NB4 (cell line): Measurements from ENCODE around the gene POU4F3.
A peak's percentile ranks its signal among the peaks of the same experiment; 100 is the strongest.

Experiments
- DNase-seq: peaks from one replicate; pipeline ENCODE4 v3.0.0; 2010; ENCODE audit warnings: low read depth
- H3K4me3 ChIP-seq: one replicate; pipeline ENCODE4 v1.5.1; 2011; ENCODE audit warnings: mild to moderate bottlenecking, low read depth, low read length, moderate library complexity
- MYC ChIP-seq: IDR thresholded peaks from 2 replicates; pipeline ENCODE4 v1.6.1; 2011; ENCODE audit warnings: low read depth, low read length
- POLR2A ChIP-seq: IDR thresholded peaks from 2 replicates; pipeline ENCODE4 v1.6.1; 2011; ENCODE audit warnings: mild to moderate bottlenecking; ENCODE audit not compliant: insufficient read length; ENCODE audit errors: extremely low read depth
- TF ChIP-seq, protein P1 (sequence below): IDR thresholded peaks from 2 replicates; pipeline ENCODE4 v1.6.1; 2011; ENCODE audit warnings: low read depth, low read length
- TF ChIP-seq, protein P2 (sequence below): IDR thresholded peaks from one replicate; pipeline ENCODE4 v1.5.1; 2012; ENCODE audit warnings: low read depth, low read length

The POU4F3 gene

DNA sequence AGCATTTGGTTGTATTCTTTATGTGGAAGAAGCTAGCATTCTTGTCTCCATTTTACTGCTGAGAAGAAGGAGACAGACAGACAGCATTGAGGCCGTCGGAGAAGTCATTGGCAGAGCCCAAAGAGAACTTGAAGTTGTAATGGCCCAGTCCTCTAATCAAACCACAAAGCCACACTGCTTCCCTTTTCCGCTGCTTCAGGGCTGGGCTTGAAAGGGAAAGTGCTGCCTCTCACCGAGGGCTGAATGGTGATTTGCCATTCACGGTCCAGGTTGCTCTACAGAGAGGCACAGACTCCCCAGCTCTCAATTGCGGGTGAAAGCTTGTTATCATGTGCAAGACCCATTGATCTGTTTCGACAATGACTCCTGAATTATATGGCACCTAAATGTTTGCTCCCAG lies 25.6 kb upstream of the POU4F3 start:
- peak; percentile 82 for DNase-seq
- TF ChIP-seq, protein P1, sequence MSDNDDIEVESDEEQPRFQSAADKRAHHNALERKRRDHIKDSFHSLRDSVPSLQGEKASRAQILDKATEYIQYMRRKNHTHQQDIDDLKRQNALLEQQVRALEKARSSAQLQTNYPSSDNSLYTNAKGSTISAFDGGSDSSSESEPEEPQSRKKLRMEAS: 0 out of 2 replicates have a peak, but pooled peaks have one; percentile 10
- TF ChIP-seq POLR2A: no peak
- TF ChIP-seq MYC: no peak
- TF ChIP-seq, protein P2, sequence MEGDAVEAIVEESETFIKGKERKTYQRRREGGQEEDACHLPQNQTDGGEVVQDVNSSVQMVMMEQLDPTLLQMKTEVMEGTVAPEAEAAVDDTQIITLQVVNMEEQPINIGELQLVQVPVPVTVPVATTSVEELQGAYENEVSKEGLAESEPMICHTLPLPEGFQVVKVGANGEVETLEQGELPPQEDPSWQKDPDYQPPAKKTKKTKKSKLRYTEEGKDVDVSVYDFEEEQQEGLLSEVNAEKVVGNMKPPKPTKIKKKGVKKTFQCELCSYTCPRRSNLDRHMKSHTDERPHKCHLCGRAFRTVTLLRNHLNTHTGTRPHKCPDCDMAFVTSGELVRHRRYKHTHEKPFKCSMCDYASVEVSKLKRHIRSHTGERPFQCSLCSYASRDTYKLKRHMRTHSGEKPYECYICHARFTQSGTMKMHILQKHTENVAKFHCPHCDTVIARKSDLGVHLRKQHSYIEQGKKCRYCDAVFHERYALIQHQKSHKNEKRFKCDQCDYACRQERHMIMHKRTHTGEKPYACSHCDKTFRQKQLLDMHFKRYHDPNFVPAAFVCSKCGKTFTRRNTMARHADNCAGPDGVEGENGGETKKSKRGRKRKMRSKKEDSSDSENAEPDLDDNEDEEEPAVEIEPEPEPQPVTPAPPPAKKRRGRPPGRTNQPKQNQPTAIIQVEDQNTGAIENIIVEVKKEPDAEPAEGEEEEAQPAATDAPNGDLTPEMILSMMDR: no peak
- H3K4me3 ChIP-seq: no peak overlapping the region

DNA sequence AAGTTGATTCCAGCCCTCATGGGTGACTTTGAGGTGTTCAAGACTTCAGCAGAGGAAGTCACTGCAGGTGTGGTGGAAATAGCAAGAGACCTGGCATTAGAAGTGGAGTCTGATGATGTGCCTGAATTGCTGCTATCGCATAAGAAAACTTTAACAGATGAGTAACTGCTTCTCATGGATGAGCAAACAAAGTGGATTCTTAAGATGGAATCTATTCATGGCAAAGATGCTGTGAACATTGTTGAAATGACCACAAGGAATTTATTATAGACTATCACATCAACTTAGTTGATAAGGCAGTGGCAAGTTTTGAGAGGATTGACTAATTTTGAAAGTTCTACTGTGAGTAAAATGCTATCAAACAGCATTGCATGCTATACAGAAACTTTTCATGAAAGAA lies 17.1 kb upstream of the POU4F3 start:
- H3K4me3 ChIP-seq: no peak overlapping the region
- DNase-seq: no peak
- TF ChIP-seq POLR2A (no peak), MYC (no peak)
- TF ChIP-seq, protein P2: no peak
- TF ChIP-seq, protein P1: no peak

DNA sequence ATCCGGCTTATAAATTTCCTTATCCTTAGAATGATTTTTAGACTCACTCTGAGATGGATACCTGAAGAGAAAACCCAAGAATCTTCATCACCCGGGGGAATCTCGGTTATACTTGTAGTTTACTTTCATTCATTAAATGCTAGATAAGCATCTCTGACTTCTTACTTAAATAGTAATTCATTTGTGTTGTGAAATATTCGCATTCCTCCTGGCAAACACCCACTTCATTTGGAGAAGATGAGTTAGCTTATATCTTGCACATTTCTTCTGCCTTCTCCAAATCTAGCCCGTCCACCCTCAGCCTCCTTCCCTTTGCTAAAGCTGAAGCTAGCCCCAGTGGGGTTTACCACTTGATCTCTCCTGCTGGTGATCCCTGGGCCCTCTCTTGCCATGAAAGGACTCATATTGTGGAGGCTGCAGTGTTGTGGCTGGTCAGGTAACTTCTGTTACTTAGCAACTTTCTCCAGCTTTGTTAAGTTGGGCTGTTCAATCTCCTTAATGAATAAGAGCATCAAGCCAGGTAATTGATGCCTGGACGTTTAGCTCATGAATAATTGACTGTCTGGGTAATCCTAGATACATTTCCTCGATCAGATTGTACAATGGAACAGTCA lies 11.3 kb upstream of the POU4F3 start:
- no peak overlapping the region for H3K4me3 ChIP-seq
- TF ChIP-seq POLR2A (no peak), MYC (no peak)
- TF ChIP-seq, protein P2: no peak
- TF ChIP-seq, protein P1: no peak
- DNase-seq: no peak

DNA sequence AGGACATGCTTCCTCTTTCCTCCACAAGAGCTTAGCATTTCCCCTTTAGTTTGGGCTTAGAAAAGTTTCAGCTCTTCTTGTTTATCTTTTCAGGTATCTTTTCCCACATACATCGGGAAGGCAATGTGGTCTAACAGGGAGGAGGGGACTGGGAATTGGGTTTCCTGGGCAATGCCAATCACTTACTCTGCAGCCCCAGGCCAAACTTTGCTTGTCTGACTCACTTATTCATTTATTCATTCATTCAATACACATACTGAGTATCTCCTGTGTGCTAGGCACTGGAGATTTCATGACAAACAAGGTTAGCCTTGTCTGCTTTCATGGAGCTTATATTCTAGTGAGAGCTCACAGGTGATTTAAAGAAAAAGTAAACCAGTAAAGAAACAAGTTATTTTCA lies 10.7 kb upstream of the POU4F3 start:
- H3K4me3 ChIP-seq: no peak overlapping the region
- TF ChIP-seq, protein P2: no peak
- TF ChIP-seq MYC (no peak), POLR2A (no peak)
- TF ChIP-seq, protein P1: no peak
- no peak for DNase-seq

DNA sequence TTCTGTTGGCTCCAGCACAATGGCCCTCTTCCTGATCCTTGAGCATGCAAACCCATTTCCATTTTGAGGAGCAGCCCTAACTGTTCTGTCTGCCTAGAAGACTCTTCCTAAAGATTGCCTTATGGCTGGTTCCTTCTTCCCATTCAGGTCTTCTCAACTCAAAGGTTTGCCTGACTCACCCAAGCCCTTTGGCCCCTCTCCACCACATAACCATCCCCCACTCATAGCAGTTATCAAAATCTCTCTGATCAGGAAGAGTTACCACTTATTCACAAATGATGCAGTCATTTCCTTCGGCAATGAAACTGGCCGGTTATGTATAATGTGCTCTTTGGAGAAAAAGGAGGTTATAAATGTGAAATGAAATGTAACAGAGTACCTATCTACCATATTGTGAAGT lies 8.9 kb upstream of the POU4F3 start:
- DNase-seq: no peak
- no peak for TF ChIP-seq MYC
- TF ChIP-seq, protein P2: no peak
- TF ChIP-seq, protein P1: no peak
- no peak for TF ChIP-seq POLR2A
- H3K4me3 ChIP-seq: no peak overlapping the region
